ENCODE data around the gene IL32.

DNA sequence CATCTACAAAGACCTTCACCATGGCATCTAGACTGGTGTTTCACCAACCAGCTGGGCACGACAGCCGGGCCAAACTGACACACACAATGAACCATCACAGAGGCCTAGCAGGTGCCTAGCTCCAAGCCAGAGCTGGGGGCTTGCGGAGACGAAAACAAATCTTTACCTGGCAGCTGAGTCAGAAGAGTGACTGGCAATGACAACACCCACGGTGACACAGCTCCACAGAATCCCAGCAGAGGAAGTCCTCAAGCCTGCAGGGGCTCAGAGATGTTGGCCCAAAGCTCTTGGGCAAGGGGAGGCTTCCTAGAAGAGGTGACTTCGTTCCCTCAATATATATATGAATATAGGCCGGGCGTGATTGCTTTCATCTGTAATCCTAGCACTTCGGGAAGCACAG lies 13.9 kb upstream of the IL32 start:
- TF ChIP-seq EZH2 (IDR thresholded peaks at IDR 0.05; ENCODE audit: borderline replicate concordance, low read depth, low read length, severe bottlenecking) = no peak
- TF ChIP-seq, protein P1, sequence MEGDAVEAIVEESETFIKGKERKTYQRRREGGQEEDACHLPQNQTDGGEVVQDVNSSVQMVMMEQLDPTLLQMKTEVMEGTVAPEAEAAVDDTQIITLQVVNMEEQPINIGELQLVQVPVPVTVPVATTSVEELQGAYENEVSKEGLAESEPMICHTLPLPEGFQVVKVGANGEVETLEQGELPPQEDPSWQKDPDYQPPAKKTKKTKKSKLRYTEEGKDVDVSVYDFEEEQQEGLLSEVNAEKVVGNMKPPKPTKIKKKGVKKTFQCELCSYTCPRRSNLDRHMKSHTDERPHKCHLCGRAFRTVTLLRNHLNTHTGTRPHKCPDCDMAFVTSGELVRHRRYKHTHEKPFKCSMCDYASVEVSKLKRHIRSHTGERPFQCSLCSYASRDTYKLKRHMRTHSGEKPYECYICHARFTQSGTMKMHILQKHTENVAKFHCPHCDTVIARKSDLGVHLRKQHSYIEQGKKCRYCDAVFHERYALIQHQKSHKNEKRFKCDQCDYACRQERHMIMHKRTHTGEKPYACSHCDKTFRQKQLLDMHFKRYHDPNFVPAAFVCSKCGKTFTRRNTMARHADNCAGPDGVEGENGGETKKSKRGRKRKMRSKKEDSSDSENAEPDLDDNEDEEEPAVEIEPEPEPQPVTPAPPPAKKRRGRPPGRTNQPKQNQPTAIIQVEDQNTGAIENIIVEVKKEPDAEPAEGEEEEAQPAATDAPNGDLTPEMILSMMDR (IDR thresholded peaks at IDR 0.05; ENCODE audit: borderline replicate concordance, extremely low read depth, low read length, poor library complexity, severe bottlenecking) = no peak
